GM12801 (cell line): Measurements from ENCODE around the gene LRRN4.

Source experiments
- CTCF ChIP-seq: IDR thresholded peaks from one replicate; pipeline ENCODE4 v1.5.1; 2011; ENCODE audit warnings: control low read depth; ENCODE audit not compliant: insufficient read length; ENCODE audit errors: extremely low read depth

The LRRN4 gene

GRCh38 chr20:6058684-6059295 lies 4.9 kb upstream of the LRRN4 start:
- TF ChIP-seq CTCF: no peak

- TF ChIP-seq CTCF: no peak
These were observed 3.8 kb upstream of the LRRN4 start for GRCh38 chr20:6057691-6058090.

GRCh38 chr20:6057139-6057538 lies 3.3 kb upstream of the LRRN4 start:
- no peak for TF ChIP-seq CTCF

GRCh38 chr20:6055981-6056569 lies 2.2 kb upstream of the LRRN4 start:
- TF ChIP-seq CTCF: no peak

GRCh38 chr20:6055161-6055783 lies 1.4 kb upstream of the LRRN4 start:
- TF ChIP-seq CTCF: no peak

GRCh38 chr20:6053064-6053775 lies 640 bp downstream of the LRRN4 start:
- TF ChIP-seq CTCF: no peak

GRCh38 chr20:6051505-6051904 lies 2.4 kb downstream of the LRRN4 start:
- no peak for TF ChIP-seq CTCF
